Activated T-cell treated with anti-CD3 and anti-CD28 coated beads, Interleukin-2, amount 50 U/mL, for 72 hours (primary cell): Measurements from ENCODE around the gene MYF6. TPM values are rescaled to one million over a fixed set of nuclear protein-coding genes. Genes with fewer than 3 reads are reported as not detected.

Source experiments
- ATAC-seq, 2 donors: fragments of 150-1000 bp; cut with Tn5 transposase; replicated peaks in 1 of 2; 2 replicates each; pipeline ENCODE4 v1.10.0; 2021; ENCODE audit warnings: moderate library complexity in 2 of 2, mild to moderate bottlenecking in 1 of 2
- DNase-seq, 2 donors: peaks; one replicate each; pipeline ENCODE4 v3.0.0; 2021 to 2022; ENCODE audit warnings: mixed read lengths in 1 of 2
- H3K27ac Mint-ChIP-seq: one replicate; pipeline ENCODE4 v1.8.0; 2022; ENCODE audit warnings: mild to moderate bottlenecking, moderate library complexity, mixed read lengths
- H3K27me3 Mint-ChIP-seq: one replicate; pipeline ENCODE4 v1.8.0; 2022; ENCODE audit warnings: low read depth, mixed read lengths
- H3K36me3 Mint-ChIP-seq, 2 donors: one replicate each; pipeline ENCODE4 v1.8.0; 2022; ENCODE audit warnings: mixed read lengths in 2 of 2, mild to moderate bottlenecking in 1 of 2; ENCODE audit not compliant: insufficient read depth in 2 of 2
- H3K4me1 Mint-ChIP-seq: one replicate; pipeline ENCODE4 v1.8.0; 2022; ENCODE audit warnings: low read depth, mixed read lengths
- H3K4me3 Mint-ChIP-seq, 2 donors: one replicate each; pipeline ENCODE4 v1.8.0; 2022; ENCODE audit warnings: mild to moderate bottlenecking in 2 of 2, mixed read lengths in 2 of 2, moderate library complexity in 2 of 2
- H3K9me3 Mint-ChIP-seq, 2 donors: one replicate each; pipeline ENCODE4 v1.8.0; 2022; ENCODE audit warnings: mixed read lengths in 2 of 2
- total RNA-seq, 2 donors: library from RNA; stranded (reverse); gene quantifications; one replicate each; pipeline ENCODE4 v1.2.3, GENCODE V29; 2022

MYF6 gene
- total RNA-seq, 2 donors from 2014 or later: not detected

DNA sequence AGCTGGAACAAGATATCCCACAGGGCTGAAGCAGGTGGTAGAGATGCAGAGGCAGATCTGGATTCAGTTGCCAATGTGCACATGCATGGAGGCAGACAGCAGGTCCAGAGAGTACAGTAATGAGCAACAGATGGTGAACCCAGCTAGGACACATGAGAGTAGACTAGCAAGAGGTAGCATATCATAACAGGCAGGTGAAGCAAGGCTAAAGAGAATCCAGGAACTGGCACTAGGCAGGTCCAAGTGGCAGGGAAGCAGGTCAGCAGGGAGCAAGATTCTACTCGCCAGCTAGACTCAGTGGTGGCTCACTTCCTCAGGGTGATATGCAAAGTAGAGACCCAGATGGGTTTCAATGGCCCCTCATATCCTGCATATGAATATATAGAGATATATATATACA, 15.3 kb upstream of the MYF6 start:
- Mint-ChIP-seq H3K4me3 (no peak overlapping the region), H3K36me3 (no peaks in the 10 kb centered on the region), H3K9me3 (peaks cover 0 to 1% of the 10 kb centered on the region in 2 donors), H3K27me3 (no peaks in the 10 kb centered on the region), H3K27ac (no peak overlapping the region), H3K4me1 (no peaks in the 10 kb centered on the region)
- ATAC-seq: no peak
- no peak for DNase-seq

DNA sequence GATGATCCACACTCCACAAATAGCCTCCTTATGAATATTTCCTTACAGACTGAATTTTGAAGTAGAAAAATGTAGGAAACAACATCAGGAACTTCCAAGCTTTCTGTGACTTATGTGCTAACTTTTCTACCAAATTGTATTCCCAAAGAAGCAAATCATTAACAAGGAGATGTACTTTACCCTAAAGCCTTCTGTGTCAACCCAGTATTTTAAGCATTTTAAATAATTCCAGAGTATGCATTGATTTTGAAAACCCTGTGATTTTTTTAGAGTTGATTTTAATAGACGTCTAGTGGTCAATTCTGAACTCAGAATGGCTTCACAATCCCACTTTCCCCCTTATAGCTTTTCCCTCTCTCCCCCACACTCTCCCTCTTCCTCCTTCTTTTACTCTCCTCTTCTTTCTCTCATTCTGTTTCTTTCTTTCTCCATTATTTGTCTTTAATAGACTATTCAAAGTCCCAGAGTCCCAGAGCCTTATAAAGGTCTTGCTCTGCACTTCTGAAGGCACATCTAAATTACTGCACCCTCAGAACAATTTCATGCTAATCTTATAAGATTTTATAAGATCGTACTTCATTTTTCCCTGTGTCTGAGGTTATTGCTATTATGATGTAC, 10.1 kb upstream of the MYF6 start:
- ATAC-seq: no peak
- no peaks in the 10 kb centered on the region for H3K36me3 Mint-ChIP-seq
- no peaks in the 10 kb centered on the region for H3K27me3 Mint-ChIP-seq
- DNase-seq: no peak
- H3K27ac Mint-ChIP-seq: no peak overlapping the region
- H3K9me3 Mint-ChIP-seq: no peaks in the 10 kb centered on the region
- H3K4me1 Mint-ChIP-seq: no peaks in the 10 kb centered on the region
- no peak overlapping the region for H3K4me3 Mint-ChIP-seq

DNA sequence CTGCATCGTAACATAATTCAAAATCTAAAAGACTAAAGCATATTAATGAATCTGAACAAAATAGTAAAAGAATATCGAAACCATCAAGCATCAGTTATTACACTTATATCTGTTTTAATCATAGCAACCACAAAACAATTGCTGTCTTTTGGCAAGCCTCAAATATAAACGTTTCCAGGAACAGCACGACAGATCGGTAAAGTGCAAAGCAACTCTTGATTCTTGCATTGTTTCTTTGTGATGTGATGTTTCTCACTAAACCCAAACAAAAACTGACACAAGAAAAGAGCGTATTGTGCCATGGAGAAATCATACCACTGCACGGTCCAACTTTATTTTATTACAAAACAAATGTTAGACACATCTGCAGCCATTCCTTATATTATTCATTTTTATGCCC, 9.2 kb upstream of the MYF6 start:
- no peak overlapping the region for H3K27ac Mint-ChIP-seq
- no peaks in the 10 kb centered on the region for H3K36me3 Mint-ChIP-seq
- no peaks in the 10 kb centered on the region for H3K4me1 Mint-ChIP-seq
- H3K27me3 Mint-ChIP-seq: no peaks in the 10 kb centered on the region
- peaks cover 0 to 2% of the 10 kb centered on the region in 2 donors for H3K9me3 Mint-ChIP-seq
- no peak for DNase-seq
- ATAC-seq: no peak
- H3K4me3 Mint-ChIP-seq: no peak overlapping the region

DNA sequence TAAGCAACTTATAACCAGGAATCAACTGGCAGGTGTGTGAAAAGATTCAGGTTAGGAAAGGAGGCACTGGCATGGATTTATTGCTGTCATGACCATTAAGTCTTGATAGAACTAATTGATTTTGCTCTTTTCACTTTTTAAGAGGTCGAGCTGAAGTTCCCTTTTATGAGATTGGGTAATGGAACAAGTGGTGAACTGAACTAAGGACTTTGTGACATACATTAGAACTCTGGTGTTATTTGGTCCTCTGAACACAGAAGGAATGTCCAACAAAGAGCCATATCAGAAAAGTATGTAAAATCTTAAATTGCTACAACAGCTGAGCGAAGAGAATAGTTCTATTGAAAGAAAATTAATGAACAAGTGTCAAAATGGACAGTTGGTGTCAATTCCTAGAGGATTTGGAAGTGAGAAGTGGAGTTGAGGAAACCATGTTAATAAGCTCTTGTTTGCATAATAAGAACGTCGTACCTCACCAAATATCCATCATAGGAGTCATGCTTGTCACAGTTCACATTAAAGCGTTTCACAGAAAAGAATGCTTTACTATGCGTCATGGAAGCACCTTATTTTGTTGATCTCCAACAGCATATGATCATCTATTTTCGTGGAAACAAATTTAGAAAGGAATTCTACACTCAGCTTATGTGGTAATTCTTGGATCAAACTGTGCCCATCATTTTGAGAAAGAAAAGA, 8.4 kb upstream of the MYF6 start:
- ATAC-seq (no peak), DNase-seq (no peak)
- Mint-ChIP-seq H3K9me3 (peaks cover 0 to 4% of the 10 kb centered on the region in 2 donors), H3K36me3 (peaks cover 0 to 2% of the 10 kb centered on the region in 2 donors), H3K4me3 (no peak overlapping the region), H3K27ac (no peak overlapping the region), H3K4me1 (no peaks in the 10 kb centered on the region), H3K27me3 (no peaks in the 10 kb centered on the region)

DNA sequence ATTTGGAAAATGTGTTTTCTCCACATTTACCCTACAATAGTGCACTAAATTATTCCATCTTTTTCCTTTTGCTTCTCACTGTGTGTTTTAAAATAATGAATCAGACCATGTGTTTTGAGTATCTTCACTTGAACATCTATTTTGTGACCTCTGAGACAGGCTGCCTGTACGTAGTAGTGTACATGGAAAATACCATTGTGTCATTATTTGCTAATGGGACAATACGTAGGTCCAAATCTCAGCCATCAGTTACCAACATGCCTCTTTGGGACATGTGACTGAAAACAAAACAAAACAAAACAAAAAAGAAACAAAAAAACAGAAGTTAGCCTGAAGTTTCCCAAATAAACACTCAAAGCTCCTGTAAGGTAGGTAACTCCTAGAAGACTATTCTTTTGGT, 7.1 kb upstream of the MYF6 start:
- ATAC-seq (no peak), DNase-seq (no peak)
- peaks cover 0 to 4% of the 10 kb centered on the region in 2 donors for H3K9me3 Mint-ChIP-seq
- H3K36me3 Mint-ChIP-seq: peaks cover 0 to 2% of the 10 kb centered on the region in 2 donors
- H3K27me3 Mint-ChIP-seq: no peaks in the 10 kb centered on the region
- H3K4me3 Mint-ChIP-seq: no peak overlapping the region
- H3K4me1 Mint-ChIP-seq: no peaks in the 10 kb centered on the region
- no peak overlapping the region for H3K27ac Mint-ChIP-seq

DNA sequence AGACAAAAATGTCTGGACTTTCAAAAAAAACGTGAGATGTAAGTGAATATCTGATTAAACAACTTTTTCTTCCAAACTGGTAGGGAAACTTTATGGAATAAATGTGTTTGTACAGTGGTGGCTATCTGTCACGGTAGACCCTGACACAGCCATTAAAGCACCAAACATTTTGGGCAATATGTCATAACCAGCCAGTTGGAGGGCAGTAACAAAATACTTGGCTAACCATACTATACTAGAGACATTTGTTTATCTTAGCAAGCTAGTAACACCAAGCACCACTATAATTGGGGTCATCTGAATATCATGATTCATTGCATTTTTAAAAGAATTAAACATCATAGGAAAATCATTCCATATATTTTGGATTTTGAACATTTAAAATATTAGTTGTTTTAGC, 6.0 kb upstream of the MYF6 start:
- peaks cover 0 to 2% of the 10 kb centered on the region in 2 donors for H3K36me3 Mint-ChIP-seq
- no peak overlapping the region for H3K4me3 Mint-ChIP-seq
- no peak for ATAC-seq
- DNase-seq: no peak
- no peak overlapping the region for H3K27ac Mint-ChIP-seq
- H3K27me3 Mint-ChIP-seq: no peaks in the 10 kb centered on the region
- H3K9me3 Mint-ChIP-seq: peaks cover 0 to 4% of the 10 kb centered on the region in 2 donors
- no peaks in the 10 kb centered on the region for H3K4me1 Mint-ChIP-seq

DNA sequence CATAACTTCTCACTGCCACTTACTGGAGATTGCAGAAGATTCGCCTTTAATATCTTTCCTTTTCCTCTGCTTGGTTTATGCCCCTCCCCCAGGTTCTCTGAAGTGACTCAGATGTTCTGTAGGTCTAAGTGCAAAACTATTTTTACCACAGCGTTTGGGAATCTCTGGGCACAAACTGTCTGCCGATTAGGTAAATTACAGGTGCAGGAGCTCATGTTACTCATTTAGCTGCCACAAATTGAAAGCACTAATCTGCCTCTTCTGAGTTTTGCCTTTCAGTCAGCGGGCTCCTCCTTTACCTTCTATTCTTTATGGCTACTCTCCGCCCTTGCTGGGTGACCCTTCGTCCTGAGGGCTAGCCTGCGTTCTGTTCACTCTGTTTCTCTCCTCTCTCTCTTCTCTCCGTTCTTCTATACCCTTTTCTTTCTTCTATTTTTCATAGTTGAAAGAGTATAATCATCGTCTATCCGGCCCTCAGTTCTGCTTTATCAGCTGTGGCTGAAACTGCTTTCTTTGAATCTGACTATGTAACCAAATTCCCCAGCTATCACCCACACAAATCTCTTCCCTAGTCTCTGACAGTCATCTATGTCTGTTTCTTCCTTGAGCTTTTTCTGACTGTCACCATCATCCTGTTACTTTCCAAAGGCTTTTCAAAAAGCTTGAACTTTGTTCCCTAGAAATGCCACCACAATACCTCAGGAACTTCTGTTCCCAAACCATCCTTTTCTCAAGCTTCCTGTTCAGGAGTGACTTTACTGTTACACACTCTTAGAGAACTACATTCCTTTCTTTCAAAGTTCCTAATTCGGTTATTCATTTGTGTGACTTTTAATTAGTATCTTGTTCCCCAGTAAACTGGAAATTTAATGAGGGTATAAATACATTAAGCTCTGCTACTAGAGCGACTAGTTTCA, 4.3 kb upstream of the MYF6 start:
- peaks cover 0 to 4% of the 10 kb centered on the region in 2 donors for H3K9me3 Mint-ChIP-seq
- DNase-seq (no peak), ATAC-seq (no peak)
- H3K27ac Mint-ChIP-seq: no peak overlapping the region
- H3K36me3 Mint-ChIP-seq: peaks cover 0 to 2% of the 10 kb centered on the region in 2 donors
- H3K27me3 Mint-ChIP-seq: peaks cover 15% of the 10 kb centered on the region
- no peaks in the 10 kb centered on the region for H3K4me1 Mint-ChIP-seq
- no peak overlapping the region for H3K4me3 Mint-ChIP-seq

DNA sequence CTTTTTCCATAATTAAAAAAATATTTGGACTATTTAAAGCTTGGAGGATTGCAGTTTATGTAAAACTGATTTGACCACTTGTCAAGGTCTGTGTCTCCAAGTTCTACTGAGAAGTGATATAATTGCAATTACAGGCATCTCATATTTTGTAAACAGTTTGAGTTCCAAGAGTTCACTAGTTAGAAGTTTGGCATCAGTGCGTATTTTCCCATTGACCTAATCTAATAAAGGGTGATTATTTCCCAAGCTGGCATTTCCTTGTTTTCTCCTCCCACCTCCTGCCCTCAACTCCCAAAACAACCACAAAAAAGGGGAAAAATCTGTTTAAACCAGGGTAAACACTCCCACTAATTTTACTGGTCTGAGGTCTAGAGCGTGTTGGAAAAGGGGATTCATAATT, 3.0 kb upstream of the MYF6 start:
- ATAC-seq: no peak
- H3K4me3 Mint-ChIP-seq: no peak overlapping the region

DNA sequence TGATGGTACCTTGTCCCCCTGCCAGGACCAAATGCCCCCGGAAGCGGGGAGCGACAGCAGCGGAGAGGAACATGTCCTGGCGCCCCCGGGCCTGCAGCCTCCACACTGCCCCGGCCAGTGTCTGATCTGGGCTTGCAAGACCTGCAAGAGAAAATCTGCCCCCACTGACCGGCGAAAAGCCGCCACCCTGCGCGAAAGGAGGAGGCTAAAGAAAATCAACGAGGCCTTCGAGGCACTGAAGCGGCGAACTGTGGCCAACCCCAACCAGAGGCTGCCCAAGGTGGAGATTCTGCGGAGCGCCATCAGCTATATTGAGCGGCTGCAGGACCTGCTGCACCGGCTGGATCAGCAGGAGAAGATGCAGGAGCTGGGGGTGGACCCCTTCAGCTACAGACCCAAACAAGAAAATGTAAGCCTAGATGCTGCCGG, 410 bp downstream of the MYF6 start:
- no peak overlapping the region for H3K27ac Mint-ChIP-seq
- ATAC-seq: no peak
- DNase-seq: no peak
- H3K9me3 Mint-ChIP-seq: peaks cover 0 to 4% of the 10 kb centered on the region in 2 donors
- H3K4me1 Mint-ChIP-seq: no peaks in the 10 kb centered on the region
- H3K4me3 Mint-ChIP-seq: no peak overlapping the region
- H3K27me3 Mint-ChIP-seq: peaks cover 36% of the 10 kb centered on the region
- H3K36me3 Mint-ChIP-seq: peaks cover 0 to 2% of the 10 kb centered on the region in 2 donors

More for the DNA sequence above, 3.0 kb upstream of the MYF6 start:
- Mint-ChIP-seq H3K4me1 (no peaks in the 10 kb centered on the region), H3K27me3 (peaks cover 26% of the 10 kb centered on the region), H3K36me3 (peaks cover 0 to 2% of the 10 kb centered on the region in 2 donors), H3K9me3 (peaks cover 0 to 4% of the 10 kb centered on the region in 2 donors), H3K27ac (no peak overlapping the region)
- DNase-seq: no peak

DNA sequence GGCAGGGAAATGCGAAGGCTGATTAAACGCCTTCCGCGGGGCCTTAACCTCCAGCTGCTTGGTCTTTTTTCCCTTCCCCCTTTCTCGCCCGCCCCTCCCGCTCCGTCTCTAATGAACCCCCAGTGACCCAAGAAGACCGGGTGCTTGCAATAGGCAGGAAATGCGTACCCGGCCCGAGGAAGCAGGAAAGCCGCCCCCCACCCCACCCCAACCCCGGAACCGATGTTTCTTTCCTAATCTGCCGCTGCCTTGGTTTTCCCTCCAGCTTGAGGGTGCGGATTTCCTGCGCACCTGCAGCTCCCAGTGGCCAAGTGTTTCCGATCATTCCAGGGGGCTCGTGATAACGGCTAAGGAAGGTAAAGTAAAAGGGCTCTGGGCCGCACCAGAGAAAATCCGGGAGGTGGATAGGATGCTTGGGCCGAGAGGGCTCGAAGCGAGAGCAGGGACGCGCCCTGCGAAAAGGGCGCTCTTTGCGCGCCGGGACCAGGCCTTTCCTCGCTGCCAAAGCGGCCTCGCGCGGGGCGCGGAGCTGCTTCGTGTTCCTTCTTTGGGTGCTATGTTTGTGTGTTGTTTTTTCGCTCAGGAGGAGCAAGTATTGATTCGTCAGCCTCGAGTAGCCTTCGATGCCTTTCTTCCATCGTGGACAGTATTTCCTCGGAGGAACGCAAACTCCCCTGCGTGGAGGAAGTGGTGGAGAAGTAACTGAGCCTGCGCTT, 983 bp downstream of the MYF6 start:
- no peaks in the 10 kb centered on the region for H3K4me1 Mint-ChIP-seq
- H3K27ac Mint-ChIP-seq: no peak overlapping the region
- no peak for DNase-seq
- H3K36me3 Mint-ChIP-seq: peaks cover 0 to under 1% of the 10 kb centered on the region in 2 donors
- ATAC-seq: no peak
- peaks cover 0 to under 1% of the 10 kb centered on the region in 2 donors for H3K9me3 Mint-ChIP-seq
- no peak overlapping the region for H3K4me3 Mint-ChIP-seq
- peaks cover 38% of the 10 kb centered on the region for H3K27me3 Mint-ChIP-seq

DNA sequence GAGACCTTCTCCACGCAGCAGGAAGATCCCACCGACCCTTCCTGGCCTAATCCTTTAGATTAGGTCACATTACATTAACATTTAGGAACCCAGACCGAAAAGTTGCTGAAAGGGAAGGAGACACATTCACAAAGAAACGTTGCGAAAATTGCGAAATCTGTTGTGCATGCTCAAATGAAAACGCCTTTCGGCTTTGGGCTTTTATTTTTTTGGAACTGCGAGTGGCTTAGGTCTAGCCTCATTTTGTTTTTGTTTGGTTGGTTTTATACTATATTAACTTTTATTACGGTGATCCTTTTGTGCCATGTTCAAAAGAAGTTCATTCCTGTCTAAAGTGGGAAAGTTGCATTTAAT, 1.5 kb downstream of the MYF6 start:
- ATAC-seq: no peak
- Mint-ChIP-seq H3K27me3 (peaks cover 43% of the 10 kb centered on the region), H3K27ac (no peak overlapping the region)

DNA sequence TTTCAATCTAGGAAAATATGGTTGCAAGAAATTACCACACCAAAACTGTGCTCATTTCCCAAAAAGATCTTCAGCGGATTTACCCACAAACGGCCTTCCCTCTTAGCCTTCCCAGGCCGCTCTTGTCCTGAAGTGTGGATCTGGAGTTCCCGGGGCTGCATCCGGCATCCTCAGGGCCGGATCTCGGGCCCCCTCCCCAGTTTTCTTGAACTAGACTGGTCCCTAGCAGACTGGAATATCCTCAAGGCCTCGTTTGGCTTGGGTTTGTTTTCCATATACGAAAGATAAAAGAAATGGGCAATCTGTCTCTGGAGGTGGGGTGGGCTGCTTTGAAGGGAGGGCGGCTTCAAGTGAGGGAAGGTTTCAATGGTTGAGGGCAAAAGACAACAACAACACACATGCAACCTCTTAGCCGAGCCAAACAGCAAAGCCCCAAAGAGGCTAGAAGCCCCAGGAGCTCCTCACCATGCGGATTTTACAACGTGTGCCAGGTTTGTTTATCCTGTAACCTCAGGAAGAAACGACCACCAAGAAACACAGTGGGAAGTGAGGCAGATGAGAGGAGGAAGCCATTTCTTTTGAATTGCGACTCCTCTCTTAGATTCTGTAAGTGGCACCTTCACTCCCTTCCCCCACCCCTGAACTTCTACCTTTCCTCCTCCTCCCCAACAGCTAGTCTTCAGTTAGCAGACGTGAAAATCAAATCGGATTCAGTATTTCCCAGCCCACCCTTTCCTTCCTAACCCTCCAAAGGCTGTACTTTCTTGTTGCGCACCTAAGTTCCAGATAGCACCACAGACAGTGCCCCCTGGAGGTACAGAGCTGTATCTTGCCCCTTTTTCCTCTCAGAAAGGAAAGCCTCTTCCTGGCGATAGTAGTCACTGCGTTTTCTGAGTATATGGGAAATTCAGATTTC, 2.6 kb downstream of the MYF6 start:
- no peak overlapping the region for H3K4me3 Mint-ChIP-seq
- no peak overlapping the region for H3K27ac Mint-ChIP-seq
- ATAC-seq: no peak
- H3K36me3 Mint-ChIP-seq: peaks cover 0 to 2% of the 10 kb centered on the region in 2 donors
- H3K27me3 Mint-ChIP-seq: peaks cover 54% of the 10 kb centered on the region
- no peak for DNase-seq
- H3K4me1 Mint-ChIP-seq: no peaks in the 10 kb centered on the region
- H3K9me3 Mint-ChIP-seq: peaks cover 0 to 1% of the 10 kb centered on the region in 2 donors

More for the DNA sequence above, 1.5 kb downstream of the MYF6 start:
- H3K36me3 Mint-ChIP-seq: peaks cover 0 to under 1% of the 10 kb centered on the region in 2 donors
- H3K4me3 Mint-ChIP-seq: no peak overlapping the region
- DNase-seq: no peak
- H3K4me1 Mint-ChIP-seq: no peaks in the 10 kb centered on the region
- peaks cover 0 to 1% of the 10 kb centered on the region in 2 donors for H3K9me3 Mint-ChIP-seq
